Measurements from ENCODE around the gene KLHL29.

The KLHL29 gene

DNA sequence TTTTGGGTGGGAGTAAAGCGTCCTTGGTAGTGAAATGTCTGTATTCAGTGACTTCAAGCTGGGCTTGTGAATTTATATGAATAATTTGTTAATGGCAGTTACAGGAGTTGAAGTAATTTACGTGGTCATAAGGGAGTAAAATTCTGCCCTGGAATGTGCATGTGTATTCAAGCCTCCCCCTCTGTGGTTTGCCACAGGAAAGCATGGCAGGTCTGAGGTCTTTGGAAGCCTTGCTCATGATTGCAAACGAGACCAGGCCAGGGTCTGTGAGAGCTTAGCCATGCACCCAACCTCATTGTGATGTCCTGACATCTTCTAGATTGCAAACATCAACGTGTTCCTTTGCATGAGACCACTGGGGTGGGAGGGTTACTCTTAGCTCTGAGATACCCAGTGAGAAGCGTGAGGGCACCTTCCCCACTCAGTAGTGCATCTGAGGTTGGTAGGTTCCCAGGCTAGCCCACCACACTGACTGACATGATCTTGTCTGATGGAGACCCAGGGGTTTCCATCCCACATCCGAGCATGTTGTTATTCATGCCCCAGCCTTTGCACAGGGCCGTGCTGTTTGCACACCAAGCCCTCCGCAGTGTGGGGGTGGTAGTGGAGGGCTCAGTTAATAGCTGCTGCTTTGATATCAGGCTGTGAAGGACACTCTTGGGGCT, 216.5 kb downstream of the KLHL29 start:
- FAIRE-seq = no peak

DNA sequence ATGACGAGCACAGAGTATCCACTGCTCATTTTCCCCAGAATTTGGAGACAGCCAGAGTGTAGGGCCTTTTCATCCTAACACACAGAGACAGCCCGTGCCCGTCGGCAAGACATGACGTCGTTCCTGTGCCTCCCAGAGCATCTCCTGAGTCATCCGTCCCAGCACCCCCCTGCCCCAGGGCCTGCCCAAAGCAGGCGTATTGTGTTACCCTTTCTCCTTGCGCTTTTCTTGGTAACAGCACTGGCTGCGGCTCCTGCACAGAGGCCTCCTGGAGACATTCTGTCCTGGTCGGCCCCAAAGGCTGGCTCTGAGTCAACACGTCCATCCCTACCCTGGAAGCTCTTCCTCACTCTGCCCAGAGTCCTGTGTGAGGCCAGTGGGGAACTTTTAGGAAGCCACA, 217.1 kb downstream of the KLHL29 start:
- FAIRE-seq = no peak

DNA sequence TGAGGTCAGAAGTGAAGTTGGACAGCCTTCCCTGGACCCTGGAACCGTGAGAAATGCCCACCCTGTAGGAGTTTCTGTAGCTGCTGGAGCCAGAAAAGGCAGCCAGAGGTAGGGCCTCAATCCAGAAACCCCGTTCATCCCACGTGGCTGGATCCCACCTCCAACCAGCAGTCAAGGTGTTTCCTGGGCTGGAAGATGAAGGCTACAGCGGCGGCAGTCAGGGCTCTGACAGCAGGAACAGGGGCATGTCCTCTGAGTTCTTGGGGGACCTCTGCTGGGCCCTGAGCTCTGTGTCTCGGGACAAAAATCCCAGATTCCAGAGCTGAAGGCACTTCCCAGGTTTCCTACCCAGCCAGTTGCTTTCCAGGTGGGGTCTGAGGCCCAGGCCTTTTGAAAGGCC, 218.2 kb downstream of the KLHL29 start:
- no peak for FAIRE-seq

DNA sequence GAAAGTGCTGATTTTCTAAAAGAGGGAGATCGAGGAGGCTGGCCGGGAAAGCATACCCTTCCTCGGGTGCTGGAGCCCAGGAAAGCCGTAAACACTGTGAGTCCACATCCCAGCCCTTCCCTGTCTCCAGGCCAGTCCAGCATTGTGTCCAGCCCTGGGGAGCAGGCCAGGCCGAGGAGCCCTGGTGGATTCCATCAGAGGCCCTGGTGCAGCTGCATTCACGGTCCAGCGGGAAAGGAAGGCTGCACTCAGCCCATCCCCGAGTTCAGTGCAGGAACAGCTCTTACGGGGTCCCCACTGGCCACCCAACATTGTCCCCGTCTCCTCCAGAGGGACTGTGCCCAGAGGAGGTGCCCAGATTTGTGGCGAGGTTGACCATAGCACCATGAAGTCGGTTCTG, 218.6 kb downstream of the KLHL29 start:
- no peak for FAIRE-seq

DNA sequence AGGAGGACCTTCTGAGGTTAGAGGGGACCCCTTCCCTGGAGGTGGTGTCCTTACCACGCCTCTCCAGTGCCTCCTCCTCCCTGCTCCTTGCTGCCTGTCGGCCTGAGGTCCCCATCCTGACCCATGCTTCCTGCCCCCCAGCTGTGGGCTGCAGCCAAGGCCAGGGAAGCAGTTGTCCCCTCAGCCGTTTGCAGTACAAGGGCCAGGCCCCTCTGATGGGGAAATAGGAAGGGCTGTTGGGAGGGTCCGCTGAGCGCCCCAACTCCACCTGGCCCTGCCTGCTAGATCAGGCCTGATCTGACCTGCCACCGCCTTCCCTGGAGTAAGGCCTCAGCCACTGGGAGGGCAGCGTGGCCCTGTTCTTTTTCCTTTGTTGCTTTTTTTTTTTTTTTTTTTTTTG, 219.8 kb downstream of the KLHL29 start:
- FAIRE-seq = no peak

DNA sequence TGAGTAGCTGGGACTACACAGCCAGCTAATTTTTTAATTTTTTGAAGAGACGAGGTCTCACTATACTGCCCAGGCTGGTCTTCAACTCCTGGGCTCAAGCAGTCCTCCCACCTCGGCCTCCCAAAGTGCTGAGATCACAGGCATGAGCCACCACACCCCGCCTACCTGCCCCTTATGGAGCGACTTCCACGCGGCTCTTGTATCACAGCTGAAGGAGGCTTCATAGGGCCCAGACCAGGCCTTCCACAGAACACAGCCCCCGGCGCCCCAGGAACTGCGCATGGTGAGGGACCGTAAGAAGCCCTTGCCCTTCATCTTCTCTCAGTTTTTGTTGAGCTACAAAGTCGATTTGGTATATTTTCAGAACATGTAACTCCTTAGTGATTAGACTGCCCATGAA, 220.3 kb downstream of the KLHL29 start:
- no peak for FAIRE-seq

DNA sequence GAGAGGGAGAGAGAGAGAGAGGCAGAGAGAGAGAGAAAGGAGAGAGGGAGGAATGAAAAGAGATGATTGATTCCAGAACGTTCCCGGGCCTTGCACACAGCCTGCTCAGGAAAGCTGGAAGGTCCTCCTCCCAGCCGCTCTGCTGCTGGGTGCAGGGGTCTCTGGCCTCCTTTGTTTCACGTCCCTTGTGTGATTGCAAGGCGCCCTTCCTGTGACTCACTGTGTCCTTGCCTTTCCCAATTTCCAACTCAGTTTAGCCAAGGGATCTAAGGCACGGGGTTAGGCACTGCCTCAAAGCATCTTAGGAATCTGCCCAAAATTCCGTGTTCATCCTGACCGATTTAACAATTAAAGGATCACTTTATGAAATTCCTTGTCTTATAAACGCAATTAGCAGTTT, 221.2 kb downstream of the KLHL29 start:
- FAIRE-seq = no peak

DNA sequence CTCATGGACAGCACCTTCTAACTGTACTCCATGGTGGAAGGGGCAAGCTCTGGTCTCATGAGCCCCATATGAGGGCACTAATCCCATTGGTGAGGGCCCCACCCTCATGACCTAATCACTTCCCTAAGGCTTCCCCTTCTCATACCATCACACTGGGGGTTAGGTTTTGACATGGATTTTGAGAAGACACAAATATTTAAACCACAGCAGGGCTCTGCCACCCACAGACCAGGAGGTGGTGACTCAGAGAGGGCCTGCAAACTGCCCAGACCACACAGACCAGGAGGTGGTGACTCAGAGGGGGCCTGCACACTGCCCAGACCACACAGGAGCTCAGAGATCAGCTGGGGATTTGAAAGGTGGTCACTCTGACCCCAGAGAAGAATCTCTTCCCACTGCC, 222.0 kb downstream of the KLHL29 start:
- no peak for FAIRE-seq

DNA sequence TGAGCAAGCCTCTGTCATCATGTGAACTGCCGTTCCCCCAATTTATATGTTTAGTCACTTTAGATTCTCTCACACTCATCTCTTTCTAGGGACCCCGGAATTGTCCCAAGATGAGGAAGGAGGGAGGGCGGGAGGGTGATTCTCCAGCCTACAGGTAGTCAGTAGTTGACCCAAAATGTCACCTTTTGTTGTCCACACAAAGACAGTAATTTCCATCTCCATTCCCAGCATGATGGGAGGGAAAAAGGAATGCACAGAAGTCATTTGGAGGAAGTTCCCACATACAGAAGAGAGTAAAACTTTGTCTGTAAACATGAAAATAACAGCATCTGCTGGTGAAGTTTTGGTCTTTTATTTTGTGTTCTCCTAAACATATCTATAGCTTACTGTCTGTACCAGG, 222.9 kb downstream of the KLHL29 start:
- no peak for FAIRE-seq

DNA sequence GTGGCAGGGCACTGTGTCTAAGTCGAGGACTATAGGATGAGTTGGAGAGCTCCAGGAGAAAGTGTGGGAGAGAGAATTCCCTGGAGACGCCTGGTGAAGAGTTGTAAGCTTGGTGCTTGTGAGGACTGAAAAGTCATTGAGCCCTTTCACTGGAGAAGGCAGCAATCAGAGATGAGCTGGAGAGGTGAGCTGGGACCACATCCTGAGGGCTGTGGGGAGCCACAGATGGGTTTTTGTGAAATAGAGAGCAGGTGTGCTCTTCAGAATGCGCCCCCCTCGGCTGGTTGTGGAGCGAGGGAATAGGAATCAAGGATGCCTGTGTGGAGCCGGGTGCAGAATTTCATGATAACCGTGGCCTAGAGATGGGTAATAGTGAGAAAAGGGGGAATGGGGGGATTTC, 224.3 kb downstream of the KLHL29 start:
- FAIRE-seq = no peak

DNA sequence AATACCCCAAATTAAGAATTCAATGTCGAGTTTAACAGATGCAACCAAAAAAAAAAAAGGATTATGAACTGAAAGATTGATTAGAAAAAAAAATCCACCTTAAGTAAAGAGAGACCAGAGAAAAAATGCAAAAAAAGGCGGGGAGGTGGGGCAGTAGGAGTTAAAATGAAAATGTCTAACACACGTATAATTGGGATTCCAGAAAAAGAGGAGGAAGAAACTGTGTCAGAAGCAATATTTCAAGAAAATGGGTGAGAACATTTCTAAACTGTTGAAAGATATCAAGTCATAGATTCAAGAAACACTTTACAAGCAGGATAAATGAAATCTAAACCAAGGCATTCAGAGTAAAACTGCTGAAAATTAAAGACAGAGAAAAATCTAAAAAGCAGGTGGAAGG, 226.9 kb downstream of the KLHL29 start:
- no peak for FAIRE-seq

DNA sequence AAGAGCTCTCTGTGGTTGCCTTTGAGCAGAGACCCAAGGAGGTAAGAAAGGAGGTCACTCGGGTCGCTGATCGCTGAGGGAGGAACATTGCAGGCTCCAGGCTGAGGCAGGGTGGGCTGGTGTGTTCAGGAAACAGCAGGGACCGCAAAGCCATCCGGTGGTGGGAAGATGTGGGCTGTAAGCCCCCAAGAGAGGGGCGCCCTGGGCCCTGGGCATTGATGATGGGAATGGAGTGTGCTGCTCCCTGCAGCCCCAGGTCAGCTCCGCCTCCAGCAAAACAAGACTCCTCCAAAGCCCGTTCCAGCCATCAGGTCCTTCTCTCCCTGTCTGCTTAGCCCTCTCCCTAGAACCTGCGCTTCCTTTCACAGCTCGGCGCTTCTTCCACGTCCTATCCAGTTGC, 229.7 kb downstream of the KLHL29 start:
- no peak for FAIRE-seq

DNA sequence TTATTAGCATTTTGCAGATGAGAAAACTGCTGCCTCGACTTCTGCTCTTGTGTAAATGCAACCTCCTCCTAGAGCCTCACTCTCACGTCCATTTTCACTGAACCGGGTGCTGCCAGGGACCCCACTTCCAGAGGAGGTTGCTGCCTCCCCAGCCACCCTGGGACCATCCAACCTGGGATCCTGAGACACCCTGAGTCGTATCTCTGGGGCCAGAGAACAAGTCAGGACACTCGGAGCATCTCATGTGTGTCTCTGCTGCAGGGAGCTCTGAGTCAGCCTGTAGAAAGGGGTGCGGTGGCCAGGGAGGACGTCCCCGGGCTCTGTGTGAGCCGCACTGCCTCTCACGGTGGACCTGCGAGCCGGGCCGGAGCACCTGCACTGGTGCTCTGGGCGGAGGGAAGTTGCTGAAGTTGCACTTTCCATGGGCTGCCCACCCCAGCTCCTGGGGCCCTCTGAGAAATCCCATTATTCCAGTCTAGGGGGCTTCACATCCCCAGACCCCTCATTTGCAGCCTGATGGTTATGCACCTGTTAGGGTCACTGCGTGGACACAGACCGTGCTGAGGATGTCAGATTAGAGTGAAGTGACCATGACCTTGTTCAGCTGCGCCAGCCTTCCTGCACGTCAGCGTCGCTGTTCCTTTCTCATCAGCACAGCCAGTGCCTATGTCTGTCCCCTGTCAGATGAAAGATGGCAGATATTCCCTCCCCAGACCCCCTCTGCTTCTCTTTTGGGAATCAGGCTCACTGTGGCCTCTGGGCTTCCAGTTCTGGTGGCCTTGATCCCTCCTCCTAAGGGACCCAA, 230.4 kb downstream of the KLHL29 start:
- FAIRE-seq = no peak

DNA sequence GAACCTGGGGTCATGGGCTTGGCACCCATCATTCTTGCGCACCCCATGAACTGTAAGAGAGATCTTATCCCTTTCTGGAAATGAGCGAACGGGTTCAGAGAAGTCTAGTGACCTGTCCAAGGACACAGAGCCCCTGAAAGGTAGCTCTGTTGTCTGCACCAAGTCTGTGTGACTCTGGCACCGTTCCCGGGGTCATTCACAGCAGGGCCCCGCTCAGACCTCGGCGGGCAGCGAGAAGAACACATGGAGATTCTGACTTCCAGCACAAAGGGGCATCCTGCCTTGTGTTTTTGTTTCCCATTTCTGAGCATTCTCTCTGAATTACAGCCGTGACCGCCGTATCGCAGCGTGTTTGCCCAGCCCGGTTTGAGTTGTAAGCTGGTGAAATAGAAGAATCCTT, 231.7 kb downstream of the KLHL29 start:
- no peak for FAIRE-seq

DNA sequence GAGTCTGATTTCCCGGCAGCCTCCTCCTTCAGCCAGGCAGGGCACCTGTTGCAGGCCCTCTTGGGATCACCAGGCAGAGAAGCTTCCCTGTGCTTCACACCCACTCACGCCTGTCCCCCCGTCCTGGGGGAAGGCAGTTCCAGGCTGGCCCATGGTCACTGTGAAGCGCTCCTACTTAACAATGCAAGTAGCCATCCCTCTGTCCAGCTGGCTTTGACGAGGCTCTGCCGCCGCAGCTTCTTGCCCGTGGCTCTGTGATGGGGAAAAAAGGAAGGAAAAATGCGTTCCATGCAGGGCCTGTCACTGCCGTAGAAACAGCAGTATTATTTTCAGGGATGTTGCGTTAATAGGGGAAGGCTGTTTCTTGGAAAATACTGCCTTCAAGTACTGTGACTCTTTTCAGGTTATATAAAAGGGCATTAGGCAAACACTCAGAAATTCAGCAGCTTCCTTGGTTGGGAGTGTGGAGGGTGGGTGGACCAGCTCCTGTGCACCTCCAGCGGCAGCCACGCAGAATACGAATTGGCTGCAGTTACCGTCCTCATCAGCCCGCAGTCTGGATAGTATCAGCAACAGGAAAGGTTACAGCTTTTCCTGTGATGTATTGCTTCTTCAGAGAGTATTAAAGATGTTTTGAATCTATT, 232.3 kb downstream of the KLHL29 start:
- no peak for FAIRE-seq

DNA sequence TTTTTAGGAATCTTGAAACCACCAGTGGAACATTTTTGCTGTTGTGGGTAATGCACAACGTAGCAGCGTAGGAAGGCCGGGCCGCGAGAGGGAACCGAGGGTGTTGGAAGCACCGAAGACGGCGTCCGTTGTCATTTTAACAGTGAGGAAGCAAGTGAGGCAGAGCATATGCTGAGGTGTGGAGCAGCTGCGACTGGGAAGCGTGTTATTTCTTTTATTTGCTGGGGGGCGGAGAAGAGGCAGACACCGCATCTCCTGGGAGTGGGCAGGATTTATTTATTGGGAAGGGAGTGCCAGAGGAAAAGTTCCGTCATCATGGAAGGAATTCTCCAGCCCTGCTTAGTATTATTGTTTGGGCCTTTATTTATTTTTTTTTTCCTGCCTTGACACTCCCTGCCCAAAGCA, 232.8 kb downstream of the KLHL29 start:
- no peak for FAIRE-seq

DNA sequence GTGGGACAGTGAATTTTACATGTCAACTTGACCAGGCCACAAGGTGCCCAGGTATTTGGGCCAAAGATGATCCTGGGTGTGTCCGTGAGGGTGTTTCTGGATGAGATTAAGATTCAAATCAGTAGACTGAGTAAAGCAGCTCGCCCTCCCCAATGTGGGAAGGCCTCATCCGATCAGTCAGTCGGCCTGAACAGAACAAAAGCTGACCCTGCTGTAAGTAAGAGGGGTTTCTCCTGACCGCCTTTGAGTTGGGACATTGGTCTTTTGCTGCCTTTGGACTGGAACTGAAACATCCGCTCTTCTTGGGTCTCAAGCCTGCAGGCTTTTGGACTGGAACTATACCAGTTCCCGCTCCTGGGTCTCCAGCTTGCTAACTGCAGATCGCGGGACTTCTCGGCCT, 233.3 kb downstream of the KLHL29 start:
- no peak for FAIRE-seq

DNA sequence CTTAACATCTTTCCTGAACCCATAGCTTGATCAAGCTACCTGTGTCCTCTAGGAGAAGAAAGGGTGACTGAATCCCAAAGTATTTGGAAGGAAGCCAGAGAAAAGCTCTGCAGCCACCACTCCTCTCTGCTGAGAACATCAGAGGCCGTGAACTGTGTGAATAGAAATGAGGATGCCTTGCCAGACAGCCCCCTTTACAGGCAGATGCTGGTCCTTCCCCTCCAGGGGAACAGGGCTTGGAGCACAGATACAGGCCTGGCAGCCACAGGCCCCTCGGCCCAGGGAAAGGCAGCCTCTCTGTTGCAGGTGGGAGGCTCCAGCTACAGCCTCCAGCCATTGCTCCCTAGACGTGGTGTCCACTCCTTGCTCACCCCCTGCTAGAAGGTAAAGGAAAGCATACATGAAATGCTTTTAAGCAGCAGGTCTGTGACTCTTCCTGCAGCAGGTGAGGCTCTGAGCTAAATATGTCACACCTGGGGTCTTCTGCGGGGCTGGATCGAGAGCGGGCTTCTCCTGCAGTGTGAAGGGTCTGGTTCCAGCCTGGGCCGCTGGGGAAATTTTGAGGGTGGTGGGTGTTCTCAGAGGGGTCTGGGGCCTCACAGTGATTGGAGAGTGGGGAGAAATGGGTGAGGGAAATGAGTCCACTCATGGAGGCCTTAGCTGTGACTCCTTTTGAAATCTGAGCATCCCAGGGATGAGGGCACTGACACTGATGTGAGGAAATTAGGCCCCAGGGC, 234.0 kb downstream of the KLHL29 start:
- no peak for FAIRE-seq

DNA sequence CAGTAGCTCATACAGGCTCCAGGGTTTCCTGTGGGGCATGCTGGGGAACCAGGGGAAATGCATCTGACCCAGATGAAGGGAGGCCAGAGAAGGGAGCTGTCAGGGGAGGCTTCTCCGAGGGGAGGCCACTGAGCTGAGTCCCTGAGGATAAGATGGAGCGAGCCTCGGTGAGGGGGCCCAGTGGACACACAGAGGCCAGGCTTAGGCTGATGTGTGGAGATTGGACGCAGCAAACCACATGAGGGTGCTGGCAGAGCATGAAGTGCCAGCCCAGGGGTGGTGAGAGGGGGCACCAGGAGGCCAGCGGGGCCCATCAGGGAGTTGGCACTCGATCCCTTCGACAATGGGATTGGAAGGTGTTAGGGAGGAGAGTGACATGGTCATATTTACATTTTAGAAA, 235.0 kb downstream of the KLHL29 start:
- no peak for FAIRE-seq

DNA sequence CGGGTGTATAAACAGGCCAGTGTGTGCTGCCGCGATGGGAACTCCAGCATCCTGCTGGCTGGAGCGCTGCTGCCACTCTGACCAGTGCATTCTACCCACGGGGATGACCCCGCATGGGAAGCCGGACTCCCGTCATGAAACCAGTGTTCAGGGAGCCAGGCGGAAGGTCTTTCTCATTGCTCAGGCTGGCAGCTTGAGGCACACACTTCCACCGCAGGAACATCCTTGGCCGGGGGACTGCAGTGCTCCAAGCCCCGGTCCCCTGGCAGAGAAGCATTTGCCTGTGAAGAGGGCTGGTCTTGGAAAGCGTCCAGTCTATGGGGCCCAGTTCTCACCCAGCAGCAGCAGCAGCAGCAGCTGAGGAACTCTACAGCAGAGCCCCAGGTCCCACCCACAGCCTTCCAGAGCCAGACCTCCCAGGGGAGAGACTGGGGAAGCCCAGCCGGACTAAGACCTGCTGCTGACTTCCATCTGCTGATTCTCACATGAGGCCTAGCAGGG, 235.9 kb downstream of the KLHL29 start:
- FAIRE-seq = no peak

DNA sequence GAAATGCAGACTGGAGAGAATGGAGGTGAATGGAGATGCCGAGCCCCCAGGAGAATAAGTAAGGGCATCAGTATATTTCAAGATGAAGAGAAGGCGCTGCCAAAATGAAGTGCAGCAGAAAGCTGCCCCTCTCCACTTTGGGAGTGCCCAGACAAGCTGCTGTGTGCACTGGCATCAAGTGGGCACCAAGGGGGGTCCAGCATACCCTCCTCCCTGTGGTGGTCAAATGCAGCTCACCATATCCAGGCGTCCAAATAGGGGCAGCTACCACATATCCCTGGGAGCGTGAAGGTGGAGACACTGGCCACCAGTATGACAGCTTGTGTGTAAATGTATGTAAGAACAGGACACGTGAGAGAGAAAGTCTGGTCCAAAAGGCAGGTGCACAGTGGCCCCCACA, 236.6 kb downstream of the KLHL29 start:
- FAIRE-seq = no peak

DNA sequence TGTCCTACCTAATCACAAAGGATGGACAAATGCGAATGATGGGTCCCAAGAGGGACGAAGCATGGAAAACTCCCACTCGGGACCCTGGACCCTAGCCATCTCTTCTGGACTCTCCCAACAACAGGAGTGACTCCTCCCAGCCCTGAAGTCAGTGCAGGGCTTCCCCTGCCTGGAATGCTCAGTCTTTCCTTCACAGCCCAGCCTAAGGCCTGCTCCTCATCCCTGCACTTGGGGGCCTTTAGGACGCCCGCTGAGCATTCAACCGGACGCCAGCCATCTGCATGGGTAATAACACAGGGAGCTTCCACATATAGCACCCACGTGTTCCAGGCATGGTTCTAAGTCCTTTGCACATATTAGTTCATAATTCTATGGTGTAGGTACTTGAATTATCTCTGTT, 237.5 kb downstream of the KLHL29 start:
- FAIRE-seq = no peak

DNA sequence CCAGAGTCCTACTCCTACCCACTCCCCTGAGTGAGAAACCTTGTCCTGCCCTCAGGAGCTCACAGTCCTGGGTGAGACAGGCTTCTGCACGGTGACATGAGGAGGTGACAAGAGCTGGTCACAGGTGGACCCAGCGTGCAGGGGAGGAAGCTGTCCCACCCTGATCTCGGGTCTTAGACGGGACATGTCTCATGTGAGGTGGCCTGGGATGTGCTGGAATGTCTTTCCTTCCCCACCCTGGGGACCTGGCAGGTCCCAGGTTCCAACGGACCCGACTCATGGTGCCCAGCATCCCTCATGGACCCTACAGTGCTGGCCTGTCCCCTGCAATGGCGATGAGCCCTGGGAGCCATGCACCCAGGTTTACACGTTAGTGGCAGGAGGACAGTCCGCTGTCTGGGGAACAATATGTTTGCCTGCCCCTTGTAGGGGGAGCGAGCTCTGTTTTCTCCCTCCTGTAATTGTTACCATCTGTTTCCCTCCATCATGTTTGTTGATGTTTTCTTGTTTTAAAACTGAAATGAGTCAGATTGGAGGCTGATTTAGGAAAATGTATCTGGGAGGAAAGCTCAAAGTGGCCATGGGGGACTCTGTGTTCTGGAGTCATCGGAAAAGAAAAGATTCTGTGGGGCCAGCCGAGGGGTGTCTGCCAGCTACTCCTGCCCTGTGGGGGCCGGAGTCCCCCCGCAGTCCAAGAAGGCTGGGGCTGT, 238.1 kb downstream of the KLHL29 start:
- no peak for FAIRE-seq

Data from TTC549 (cell line).